Neural cell (in vitro differentiated cells): ENCODE results near the gene MAGI2. TPM values are rescaled to one million over a fixed set of nuclear protein-coding genes. Genes with fewer than 3 reads are reported as not detected.

Source experiments
- H2AFZ ChIP-seq: fragments of 200-600, 300-800 bp; sonication (generic), shearing (Covaris generic); 2 replicates; pipeline ENCODE4 v1.6.0; 2014; ENCODE audit warnings: low read depth, mild to moderate bottlenecking, antibody characterized with exemption, low read length, moderate library complexity
- H3F3A ChIP-seq: fragments of 200-600 bp; shearing (Covaris generic); 2 replicates; pipeline ENCODE4 v1.6.1; 2016; ENCODE audit warnings: mild to moderate bottlenecking, moderate library complexity, mixed read lengths, antibody characterized with exemption, low read length; ENCODE audit not compliant: insufficient read depth, poor library complexity, severe bottlenecking
- H3K27ac ChIP-seq: fragments of 200-600, 300-800 bp; sonication (generic), shearing (Covaris generic); 2 replicates; pipeline ENCODE4 v1.5.1; 2014; ENCODE audit warnings: mild to moderate bottlenecking, low read length, moderate library complexity
- H3K27me3 ChIP-seq: fragments of 300-800, 200-600 bp; sonication (generic), shearing (Covaris generic); 2 replicates; pipeline ENCODE4 v1.6.0; 2014; ENCODE audit warnings: mild to moderate bottlenecking, low read depth, low read length, moderate library complexity; ENCODE audit not compliant: insufficient read depth
- H3K36me3 ChIP-seq: fragments of 300-800, 200-600 bp; sonication (generic), shearing (Covaris generic); 2 replicates; pipeline ENCODE4 v1.5.1; 2014; ENCODE audit warnings: mild to moderate bottlenecking, antibody characterized with exemption, low read length, moderate library complexity; ENCODE audit not compliant: insufficient read depth
- H3K4me2 ChIP-seq: fragments of 300-800, 200-600 bp; sonication (generic), shearing (Covaris generic); 2 replicates; pipeline ENCODE4 v1.6.0; 2014; ENCODE audit warnings: mild to moderate bottlenecking, low read length
- H3K4me3 ChIP-seq: fragments of 300-800, 200-600 bp; sonication (generic), shearing (Covaris generic); 2 replicates; pipeline ENCODE4 v1.5.1; 2014; ENCODE audit warnings: mild to moderate bottlenecking, low read length, moderate library complexity
- H3K79me2 ChIP-seq: fragments of 200-600 bp; shearing (Covaris generic); replicated peaks from 2 replicates; pipeline ENCODE4 v1.6.0; 2014; ENCODE audit warnings: mild to moderate bottlenecking, low read length, moderate library complexity; ENCODE audit not compliant: insufficient read depth
- H3K9ac ChIP-seq: fragments of 300-800, 200-600 bp; sonication (generic), shearing (Covaris generic); 2 replicates; pipeline ENCODE4 v1.6.1; 2016; ENCODE audit warnings: mild to moderate bottlenecking, low read length, mixed read lengths
- H3K9me2 ChIP-seq: fragments of 200-600 bp; shearing (Covaris generic); 2 replicates; pipeline ENCODE4 v1.6.1; 2016; ENCODE audit warnings: mild to moderate bottlenecking, low read length, mixed read lengths; ENCODE audit not compliant: insufficient read depth
- H3K9me3 ChIP-seq: fragments of 200-600, 300-800 bp; sonication (generic), shearing (Covaris generic); 2 replicates; pipeline ENCODE4 v1.6.1; 2016; ENCODE audit warnings: mild to moderate bottlenecking, mixed run types, low read length, moderate library complexity, mixed read lengths
- H4K20me1 ChIP-seq: fragments of 200-600 bp; shearing (Covaris generic); 2 replicates; pipeline ENCODE4 v1.6.1; 2016; ENCODE audit warnings: mild to moderate bottlenecking, mixed run types; ENCODE audit not compliant: insufficient read depth
- EP300 ChIP-seq: fragments of 450-650 bp; conservative IDR thresholded peaks from 2 replicates; pipeline ENCODE4 v1.6.1; 2014; ENCODE audit warnings: antibody characterized with exemption, mild to moderate bottlenecking, moderate library complexity; ENCODE audit not compliant: poor library complexity, severe bottlenecking
- EZH2 ChIP-seq: fragments of 200-600, 300-800 bp; shearing (Covaris generic), sonication (generic); IDR thresholded peaks from 2 replicates; pipeline ENCODE4 v1.6.1; 2014; ENCODE audit warnings: antibody characterized with exemption, low read length, borderline replicate concordance, mild to moderate bottlenecking; ENCODE audit not compliant: insufficient read depth, poor library complexity, severe bottlenecking
- MXI1 ChIP-seq: fragments of 450-650 bp; conservative IDR thresholded peaks from 2 replicates; pipeline ENCODE4 v1.6.1; 2014; ENCODE audit warnings: antibody characterized with exemption, mild to moderate bottlenecking; ENCODE audit not compliant: poor library complexity, severe bottlenecking
- POLR2AphosphoS5 ChIP-seq: IDR thresholded peaks from 2 replicates; pipeline ENCODE4 v1.6.1; 2012
- RAD21 ChIP-seq: fragments of 450-650 bp; conservative IDR thresholded peaks from 2 replicates; pipeline ENCODE4 v1.6.1; 2014; ENCODE audit warnings: antibody characterized with exemption, mild to moderate bottlenecking, moderate library complexity
- SMC3 ChIP-seq: fragments of 450-650 bp; conservative IDR thresholded peaks from 2 replicates; pipeline ENCODE4 v1.6.1; 2014; ENCODE audit warnings: antibody characterized with exemption, mild to moderate bottlenecking, moderate library complexity; ENCODE audit not compliant: poor library complexity
- TAF1 ChIP-seq: IDR thresholded peaks from 2 replicates; pipeline ENCODE4 v1.6.1; 2012; ENCODE audit warnings: low read depth
- polyA plus RNA-seq: library from polyadenylated mRNA; depleted of rRNA; stranded (reverse); fragments of >200 nt; gene quantifications from 2 replicates; pipeline ENCODE4 v1.2.3, GENCODE V29; 2014
- TF ChIP-seq, protein P1 (sequence below): IDR thresholded peaks from 2 replicates; pipeline ENCODE4 v1.6.1; 2012; ENCODE audit warnings: borderline replicate concordance
- TF ChIP-seq, protein P2 (sequence below): fragments of 450-650 bp; IDR thresholded peaks from 2 replicates; pipeline ENCODE4 v1.5.1; 2014; ENCODE audit warnings: antibody characterized with exemption, mild to moderate bottlenecking, moderate library complexity; ENCODE audit not compliant: poor library complexity, severe bottlenecking

MAGI2 gene
- polyA plus RNA-seq, 1 donor from 2014 or later = 19.3 TPM

DNA sequence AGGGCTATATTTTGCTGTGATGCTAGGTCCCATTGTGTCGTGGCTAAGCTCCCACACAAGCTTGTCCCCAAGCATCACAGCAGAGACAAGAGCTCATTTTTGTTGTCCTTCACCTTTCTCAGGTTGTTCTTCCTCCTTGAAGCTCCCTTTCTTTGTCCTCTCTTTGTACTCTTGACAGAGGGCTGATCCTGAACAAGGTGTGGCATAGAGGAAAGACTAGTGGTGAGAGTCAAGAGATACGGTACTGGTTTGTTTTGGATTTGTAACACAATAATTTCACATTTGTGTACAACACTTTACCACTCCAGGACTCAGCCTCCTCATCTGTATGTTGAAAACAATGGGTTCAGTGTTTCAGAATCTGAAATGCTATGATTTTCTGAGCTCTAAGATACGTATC lies 41.0 kb downstream of the MAGI2 start (continued):
- no peak for TF ChIP-seq SMC3

DNA sequence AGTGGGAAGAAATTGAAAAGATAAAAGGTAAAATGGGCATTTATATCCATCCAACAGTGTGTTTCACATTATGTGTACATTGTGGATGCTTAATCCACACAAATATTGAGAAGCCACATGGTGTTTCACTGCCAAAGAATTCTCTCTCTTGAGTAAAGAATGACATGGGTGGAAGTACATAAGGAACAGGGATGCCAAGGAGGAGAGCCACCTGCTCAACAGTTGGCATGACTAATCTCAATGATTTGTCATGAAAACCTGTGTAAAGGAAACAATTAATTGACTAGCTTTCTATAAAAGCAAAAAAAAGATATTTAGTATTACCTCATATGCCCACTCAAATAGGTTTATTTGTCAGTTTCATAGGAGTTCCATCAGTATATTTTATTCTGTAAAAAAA lies 43.1 kb downstream of the MAGI2 start:
- no peak for TF ChIP-seq MXI1
- TF ChIP-seq EZH2 = no peak
- TF ChIP-seq RAD21 = no peak
- TF ChIP-seq, protein P1, sequence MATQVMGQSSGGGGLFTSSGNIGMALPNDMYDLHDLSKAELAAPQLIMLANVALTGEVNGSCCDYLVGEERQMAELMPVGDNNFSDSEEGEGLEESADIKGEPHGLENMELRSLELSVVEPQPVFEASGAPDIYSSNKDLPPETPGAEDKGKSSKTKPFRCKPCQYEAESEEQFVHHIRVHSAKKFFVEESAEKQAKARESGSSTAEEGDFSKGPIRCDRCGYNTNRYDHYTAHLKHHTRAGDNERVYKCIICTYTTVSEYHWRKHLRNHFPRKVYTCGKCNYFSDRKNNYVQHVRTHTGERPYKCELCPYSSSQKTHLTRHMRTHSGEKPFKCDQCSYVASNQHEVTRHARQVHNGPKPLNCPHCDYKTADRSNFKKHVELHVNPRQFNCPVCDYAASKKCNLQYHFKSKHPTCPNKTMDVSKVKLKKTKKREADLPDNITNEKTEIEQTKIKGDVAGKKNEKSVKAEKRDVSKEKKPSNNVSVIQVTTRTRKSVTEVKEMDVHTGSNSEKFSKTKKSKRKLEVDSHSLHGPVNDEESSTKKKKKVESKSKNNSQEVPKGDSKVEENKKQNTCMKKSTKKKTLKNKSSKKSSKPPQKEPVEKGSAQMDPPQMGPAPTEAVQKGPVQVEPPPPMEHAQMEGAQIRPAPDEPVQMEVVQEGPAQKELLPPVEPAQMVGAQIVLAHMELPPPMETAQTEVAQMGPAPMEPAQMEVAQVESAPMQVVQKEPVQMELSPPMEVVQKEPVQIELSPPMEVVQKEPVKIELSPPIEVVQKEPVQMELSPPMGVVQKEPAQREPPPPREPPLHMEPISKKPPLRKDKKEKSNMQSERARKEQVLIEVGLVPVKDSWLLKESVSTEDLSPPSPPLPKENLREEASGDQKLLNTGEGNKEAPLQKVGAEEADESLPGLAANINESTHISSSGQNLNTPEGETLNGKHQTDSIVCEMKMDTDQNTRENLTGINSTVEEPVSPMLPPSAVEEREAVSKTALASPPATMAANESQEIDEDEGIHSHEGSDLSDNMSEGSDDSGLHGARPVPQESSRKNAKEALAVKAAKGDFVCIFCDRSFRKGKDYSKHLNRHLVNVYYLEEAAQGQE = no peak
- no peak for TF ChIP-seq POLR2AphosphoS5
- no peak for TF ChIP-seq TAF1
- TF ChIP-seq SMC3 = no peak
- TF ChIP-seq, protein P2, sequence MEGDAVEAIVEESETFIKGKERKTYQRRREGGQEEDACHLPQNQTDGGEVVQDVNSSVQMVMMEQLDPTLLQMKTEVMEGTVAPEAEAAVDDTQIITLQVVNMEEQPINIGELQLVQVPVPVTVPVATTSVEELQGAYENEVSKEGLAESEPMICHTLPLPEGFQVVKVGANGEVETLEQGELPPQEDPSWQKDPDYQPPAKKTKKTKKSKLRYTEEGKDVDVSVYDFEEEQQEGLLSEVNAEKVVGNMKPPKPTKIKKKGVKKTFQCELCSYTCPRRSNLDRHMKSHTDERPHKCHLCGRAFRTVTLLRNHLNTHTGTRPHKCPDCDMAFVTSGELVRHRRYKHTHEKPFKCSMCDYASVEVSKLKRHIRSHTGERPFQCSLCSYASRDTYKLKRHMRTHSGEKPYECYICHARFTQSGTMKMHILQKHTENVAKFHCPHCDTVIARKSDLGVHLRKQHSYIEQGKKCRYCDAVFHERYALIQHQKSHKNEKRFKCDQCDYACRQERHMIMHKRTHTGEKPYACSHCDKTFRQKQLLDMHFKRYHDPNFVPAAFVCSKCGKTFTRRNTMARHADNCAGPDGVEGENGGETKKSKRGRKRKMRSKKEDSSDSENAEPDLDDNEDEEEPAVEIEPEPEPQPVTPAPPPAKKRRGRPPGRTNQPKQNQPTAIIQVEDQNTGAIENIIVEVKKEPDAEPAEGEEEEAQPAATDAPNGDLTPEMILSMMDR = no peak
- no peak for TF ChIP-seq EP300
- H3K4me2 ChIP-seq = no peak overlapping the region
- H3K27me3 ChIP-seq = no peaks in the 10 kb centered on the region
- H2AFZ ChIP-seq = no peak overlapping the region
- no peaks in the 10 kb centered on the region for H3F3A ChIP-seq
- no peaks in the 10 kb centered on the region for H3K79me2 ChIP-seq
- no peaks in the 10 kb centered on the region for H3K9me2 ChIP-seq
- no peak overlapping the region for H3K9ac ChIP-seq
- H4K20me1 ChIP-seq = no peaks in the 10 kb centered on the region
- H3K4me3 ChIP-seq = no peak overlapping the region
- H3K9me3 ChIP-seq = no peaks in the 10 kb centered on the region
- no peak overlapping the region for H3K27ac ChIP-seq
- no peaks in the 10 kb centered on the region for H3K36me3 ChIP-seq

DNA sequence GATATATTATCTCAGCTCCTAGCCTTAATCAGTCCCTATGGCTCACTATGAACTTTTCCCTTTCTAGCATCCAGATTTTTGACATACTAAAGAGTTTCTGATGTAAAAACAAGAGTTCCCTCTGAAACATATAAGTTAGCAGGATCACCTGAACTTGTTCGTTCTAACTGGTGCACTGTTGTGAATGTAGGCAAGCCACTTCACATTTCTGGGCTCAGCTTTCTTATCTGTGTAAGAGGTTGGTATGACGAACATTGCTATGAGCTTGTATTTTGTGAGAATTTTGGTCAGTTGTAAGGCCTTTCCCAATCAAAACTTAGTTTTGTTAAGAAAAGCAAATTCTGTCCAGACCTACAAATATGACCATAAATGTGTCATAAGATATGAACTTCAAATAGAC lies 46.1 kb downstream of the MAGI2 start:
- no peak overlapping the region for H3K27ac ChIP-seq
- H3K36me3 ChIP-seq = no peaks in the 10 kb centered on the region
- H2AFZ ChIP-seq = no peak overlapping the region
- H3K9ac ChIP-seq = no peak overlapping the region
- H3K79me2 ChIP-seq = no peaks in the 10 kb centered on the region
- no peaks in the 10 kb centered on the region for H3K9me2 ChIP-seq
- no peak overlapping the region for H3K4me3 ChIP-seq
- no peak overlapping the region for H3K4me2 ChIP-seq
- no peaks in the 10 kb centered on the region for H3K27me3 ChIP-seq
- TF ChIP-seq, protein P1 = no peak
- TF ChIP-seq, protein P2 = no peak
- no peak for TF ChIP-seq EP300
- no peak for TF ChIP-seq MXI1
- no peak for TF ChIP-seq RAD21
- TF ChIP-seq EZH2 = no peak
- TF ChIP-seq SMC3 = no peak
- no peaks in the 10 kb centered on the region for H4K20me1 ChIP-seq
- no peaks in the 10 kb centered on the region for H3K9me3 ChIP-seq
- H3F3A ChIP-seq = no peaks in the 10 kb centered on the region
